Keratinocyte (primary cell): ENCODE data around the gene EHBP1. TPM values are rescaled to one million over a fixed set of nuclear protein-coding genes. Genes with fewer than 3 reads are reported as not detected.

Source experiments
- DNase-seq: peaks from one replicate; pipeline ENCODE4 v3.0.0-alpha.2; 2011; ENCODE audit warnings: low read depth, missing footprints, low spot score
- FAIRE-seq: peaks from 2 replicates; lab custom pipeline; 2011; peaks lifted over from hg19 to GRCh38; lab: Jason Lieb, UNC
- H2AFZ ChIP-seq: 2 replicates; pipeline ENCODE4 v1.6.0; 2012; ENCODE audit warnings: low read length, control low read depth, inconsistent platforms; ENCODE audit not compliant: control insufficient read depth
- H3K27ac ChIP-seq: 2 replicates; pipeline ENCODE4 v1.5.1; 2011; ENCODE audit warnings: low read length; ENCODE audit not compliant: control insufficient read depth, insufficient read depth
- H3K27me3 ChIP-seq: 3 replicates; pipeline ENCODE4 v1.6.0; 2011; ENCODE audit warnings: low read length; ENCODE audit not compliant: control insufficient read depth, insufficient read depth; ENCODE audit errors: extremely low read depth
- H3K36me3 ChIP-seq, 2 experiments: 2 replicates in 1 of 2; 3 replicates in 1 of 2; pipeline ENCODE4 v1.5.1; 2011; ENCODE audit warnings: low read length in 2 of 2, mild to moderate bottlenecking in 1 of 2; ENCODE audit not compliant: control insufficient read depth in 2 of 2, insufficient read depth in 2 of 2; ENCODE audit errors: extremely low read depth in 1 of 2
- H3K4me1 ChIP-seq: 3 replicates; pipeline ENCODE4 v1.5.1; 2011; ENCODE audit warnings: low read length; ENCODE audit not compliant: control insufficient read depth, insufficient read depth; ENCODE audit errors: extremely low read depth
- H3K4me2 ChIP-seq: 3 replicates; pipeline ENCODE4 v1.6.0; 2011; ENCODE audit warnings: low read depth, low read length; ENCODE audit not compliant: control insufficient read depth, insufficient read depth; ENCODE audit errors: extremely low read depth
- H3K4me3 ChIP-seq, 3 experiments: fragments of 200-600 bp in 1 of 3; sonication (generic) in 1 of 3; 2 replicates in 2 of 3; 3 replicates in 1 of 3; pipeline ENCODE4 v1.5.1; 2011 to 2016; ENCODE audit warnings: low read length in 3 of 3, mild to moderate bottlenecking in 3 of 3, control low read depth in 2 of 3, inconsistent platforms in 1 of 3, low read depth in 1 of 3, mixed read lengths in 1 of 3, mixed run types in 1 of 3, moderate library complexity in 1 of 3; ENCODE audit not compliant: control insufficient read depth in 2 of 3, insufficient read depth in 2 of 3; ENCODE audit errors: extremely low read depth in 1 of 3
- H3K79me2 ChIP-seq: 2 replicates; pipeline ENCODE4 v1.6.0; 2012; ENCODE audit warnings: low read length; ENCODE audit not compliant: control insufficient read depth, insufficient read depth
- H3K9ac ChIP-seq: 3 replicates; pipeline ENCODE4 v1.6.0; 2011; ENCODE audit warnings: low read length; ENCODE audit not compliant: control insufficient read depth, insufficient read depth; ENCODE audit errors: extremely low read depth
- H3K9me1 ChIP-seq: 3 replicates; pipeline ENCODE4 v1.6.0; 2011; ENCODE audit warnings: low read length; ENCODE audit not compliant: control insufficient read depth, insufficient read depth; ENCODE audit errors: extremely low read depth
- H3K9me3 ChIP-seq: 2 replicates; pipeline ENCODE4 v1.5.1; 2012; ENCODE audit warnings: low read depth, low read length; ENCODE audit not compliant: control insufficient read depth
- H4K20me1 ChIP-seq: 3 replicates; pipeline ENCODE4 v1.6.0; 2011; ENCODE audit warnings: low read length; ENCODE audit not compliant: control insufficient read depth, insufficient read depth; ENCODE audit errors: extremely low read depth
- EZH2 ChIP-seq: IDR thresholded peaks from one replicate; pipeline ENCODE4 v1.6.1; 2012; ENCODE audit warnings: inconsistent platforms, mild to moderate bottlenecking, low read length, moderate library complexity
- dilution Hi-C: fragments of 300-500 bp; cut with MboI; formaldehyde crosslinking; loops from one replicate; pipeline ENCODE4 v1.7.0; 2020; ENCODE audit warnings: low sequenced_read_pairs; ENCODE audit not compliant: extremely low pct_ligation_motif_present
- polyA plus RNA-seq, 5 experiments: library from polyadenylated mRNA; depleted of rRNA in 3 of 5; stranded (reverse) in 3 of 5; stranded (forward) in 1 of 5; unstranded in 1 of 5; fragments of >200 nt; gene quantifications; 1 replicate in 1 of 5; 2 replicates in 3 of 5; 3 replicates in 1 of 5; pipeline versions ENCODE4 v1.2.1 to v1.2.3, GENCODE V29; 2011 to 2012; ENCODE audit warnings: missing spikeins in 2 of 5, low read depth in 1 of 5, low replicate concordance in 1 of 5
- TF ChIP-seq, protein P1 (sequence below), 3 experiments: IDR thresholded peaks in 1 of 3; conservative IDR thresholded peaks in 1 of 3; optimal IDR thresholded peaks in 1 of 3; 2 replicates in 2 of 3; 3 replicates in 1 of 3; pipeline versions ENCODE3 to v1.5.1; 2011; ENCODE audit warnings: low read length in 3 of 3, mild to moderate bottlenecking in 3 of 3, moderate library complexity in 2 of 3, control low read depth in 1 of 3, inconsistent platforms in 1 of 3; ENCODE audit not compliant: insufficient read depth in 2 of 3; ENCODE audit errors: extremely low read depth in 1 of 3

EHBP1 gene
- polyA plus RNA-seq, 1 donor (not counting 4 experiments of a cell fraction or from before 2014, with no cell fraction given) = 59.0 TPM

DNA sequence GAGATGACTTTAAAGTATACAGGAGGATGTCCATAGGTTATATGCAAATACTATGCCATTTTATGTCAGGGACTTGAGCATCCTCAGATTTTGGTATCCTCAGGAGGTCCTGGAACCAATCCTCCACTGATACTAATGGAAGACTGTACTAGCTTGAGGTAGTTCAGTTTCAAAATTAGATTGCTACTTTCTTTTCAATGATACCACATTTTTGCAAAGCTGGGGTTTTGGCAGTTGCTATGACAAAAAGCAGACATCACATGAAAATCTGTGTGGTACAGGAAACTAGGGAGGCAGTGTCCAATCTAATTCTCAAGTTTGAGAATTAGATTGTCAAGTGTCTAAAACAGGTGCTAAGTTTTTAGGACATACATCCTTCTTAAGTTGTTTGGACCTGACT is 14.2 kb downstream of the EHBP1 start:
- no peaks in the 10 kb centered on the region for H4K20me1 ChIP-seq
- no peaks in the 10 kb centered on the region for H3K4me1 ChIP-seq
- peaks cover 0 to 13% of the 10 kb centered on the region in 2 experiments for H3K36me3 ChIP-seq
- no peak for TF ChIP-seq EZH2
- TF ChIP-seq, protein P1, sequence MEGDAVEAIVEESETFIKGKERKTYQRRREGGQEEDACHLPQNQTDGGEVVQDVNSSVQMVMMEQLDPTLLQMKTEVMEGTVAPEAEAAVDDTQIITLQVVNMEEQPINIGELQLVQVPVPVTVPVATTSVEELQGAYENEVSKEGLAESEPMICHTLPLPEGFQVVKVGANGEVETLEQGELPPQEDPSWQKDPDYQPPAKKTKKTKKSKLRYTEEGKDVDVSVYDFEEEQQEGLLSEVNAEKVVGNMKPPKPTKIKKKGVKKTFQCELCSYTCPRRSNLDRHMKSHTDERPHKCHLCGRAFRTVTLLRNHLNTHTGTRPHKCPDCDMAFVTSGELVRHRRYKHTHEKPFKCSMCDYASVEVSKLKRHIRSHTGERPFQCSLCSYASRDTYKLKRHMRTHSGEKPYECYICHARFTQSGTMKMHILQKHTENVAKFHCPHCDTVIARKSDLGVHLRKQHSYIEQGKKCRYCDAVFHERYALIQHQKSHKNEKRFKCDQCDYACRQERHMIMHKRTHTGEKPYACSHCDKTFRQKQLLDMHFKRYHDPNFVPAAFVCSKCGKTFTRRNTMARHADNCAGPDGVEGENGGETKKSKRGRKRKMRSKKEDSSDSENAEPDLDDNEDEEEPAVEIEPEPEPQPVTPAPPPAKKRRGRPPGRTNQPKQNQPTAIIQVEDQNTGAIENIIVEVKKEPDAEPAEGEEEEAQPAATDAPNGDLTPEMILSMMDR (optimal IDR thresholded peaks at IDR 0.05 in 1 of 3, IDR thresholded peaks at IDR 0.05 in 1 of 3, conservative IDR thresholded peaks at IDR 0.05 in 1 of 3; ENCODE audit: extremely low read depth in 1 of 3, insufficient read depth in 2 of 3, low read length in 3 of 3) = no peak
- no peak overlapping the region for H3K4me3 ChIP-seq
- H3K9me1 ChIP-seq = no peaks in the 10 kb centered on the region
- no peak overlapping the region for H3K27ac ChIP-seq
- H2AFZ ChIP-seq = no peak overlapping the region
- H3K9ac ChIP-seq = no peak overlapping the region
- H3K4me2 ChIP-seq = no peak overlapping the region
- FAIRE-seq (no peak), DNase-seq (no peak)
- H3K27me3 ChIP-seq = no peaks in the 10 kb centered on the region
- dilution Hi-C loops = no loop called here
- H3K79me2 ChIP-seq = peaks cover 89% of the 10 kb centered on the region
- no peaks in the 10 kb centered on the region for H3K9me3 ChIP-seq

DNA sequence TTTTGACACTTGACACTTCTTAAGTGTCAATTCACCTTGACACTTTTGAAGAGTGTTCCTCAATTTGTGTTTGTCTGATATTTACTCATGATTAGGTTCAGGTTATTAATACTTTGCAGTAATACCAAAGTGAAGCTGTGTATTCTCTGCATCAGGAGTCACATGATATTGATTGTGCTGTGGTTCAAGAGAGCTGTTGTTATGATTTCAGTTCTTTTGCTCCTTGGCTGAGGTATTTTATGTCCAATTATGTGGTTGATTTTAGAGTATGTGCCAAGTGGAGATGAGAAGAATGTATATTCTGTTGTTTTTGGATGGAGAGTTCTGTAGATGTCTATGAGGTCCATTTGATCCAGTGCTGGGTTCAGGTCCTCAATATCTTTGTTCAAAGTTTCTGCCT is 17.2 kb downstream of the EHBP1 start:
- no peaks in the 10 kb centered on the region for H3K4me1 ChIP-seq
- H3K4me3 ChIP-seq = no peak overlapping the region
- no peak overlapping the region for H3K9ac ChIP-seq
- peaks cover 2% of the 10 kb centered on the region for H4K20me1 ChIP-seq
- dilution Hi-C loops = no loop called here
- no peak overlapping the region for H3K27ac ChIP-seq
- FAIRE-seq = peak; percentile 46
- DNase-seq = no peak
- peaks cover 3% of the 10 kb centered on the region in 2 experiments for H3K36me3 ChIP-seq
- no peak for TF ChIP-seq EZH2
- TF ChIP-seq, protein P1 (optimal IDR thresholded peaks at IDR 0.05 in 1 of 3, IDR thresholded peaks at IDR 0.05 in 1 of 3, conservative IDR thresholded peaks at IDR 0.05 in 1 of 3; ENCODE audit: extremely low read depth in 1 of 3, insufficient read depth in 2 of 3, low read length in 3 of 3) = no peak
- peaks cover 4% of the 10 kb centered on the region for H3K9me1 ChIP-seq
- H2AFZ ChIP-seq = no peak overlapping the region
- H3K27me3 ChIP-seq = no peaks in the 10 kb centered on the region
- H3K79me2 ChIP-seq = peaks cover 95% of the 10 kb centered on the region
- no peak overlapping the region for H3K4me2 ChIP-seq
- no peaks in the 10 kb centered on the region for H3K9me3 ChIP-seq
